PFSK-1 (cell line): Measurements from ENCODE around the gene PALLD.
A peak's percentile ranks its signal among the peaks of the same experiment; 100 is the strongest.

ENCODE experiments used
- FOXP2 ChIP-seq: optimal IDR thresholded peaks from 2 replicates; pipeline ENCODE3; 2011; ENCODE audit warnings: borderline replicate concordance, control low read depth, inconsistent platforms; ENCODE audit not compliant: insufficient read depth; ENCODE audit errors: extremely low read length, extremely low read depth
- POLR2AphosphoS5 ChIP-seq: IDR thresholded peaks from 2 replicates; pipeline ENCODE4 v1.6.1; 2012; ENCODE audit warnings: low read depth, mild to moderate bottlenecking, control low read depth, low read length, moderate library complexity
- REST ChIP-seq, 2 experiments: IDR thresholded peaks; 2 replicates each; pipeline versions ENCODE4 v1.6.1 to v1.8.0; 2011 to 2012; ENCODE audit warnings: low read depth in 2 of 2, low read length in 2 of 2, control low read depth in 1 of 2, inconsistent platforms in 1 of 2, mild to moderate bottlenecking in 1 of 2, moderate library complexity in 1 of 2; ENCODE audit not compliant: insufficient read depth in 1 of 2
- SIN3A ChIP-seq: IDR thresholded peaks from 2 replicates; pipeline ENCODE4 v1.6.1; 2012; ENCODE audit warnings: mild to moderate bottlenecking, low read length, moderate library complexity, borderline replicate concordance; ENCODE audit not compliant: insufficient read depth
- TAF1 ChIP-seq: IDR thresholded peaks from 2 replicates; pipeline ENCODE4 v1.6.1; 2012; ENCODE audit warnings: low read length, control low read depth, borderline replicate concordance; ENCODE audit not compliant: insufficient read depth

The PALLD gene

GRCh38 chr4:168795346-168795745 is 298.5 kb downstream of the PALLD start:
- no peak for TF ChIP-seq REST (IDR thresholded peaks at IDR 0.05; ENCODE audit: insufficient read depth in 1 of 2, low read depth in 2 of 2, low read length in 2 of 2)
- TF ChIP-seq POLR2AphosphoS5: no peak
- no peak for TF ChIP-seq TAF1
- TF ChIP-seq SIN3A: no peak
- no peak for TF ChIP-seq FOXP2

GRCh38 chr4:168796362-168797106 is 299.7 kb downstream of the PALLD start:
- TF ChIP-seq POLR2AphosphoS5: no peak
- TF ChIP-seq SIN3A: no peak
- TF ChIP-seq FOXP2: no peak
- TF ChIP-seq TAF1: no peak

- TF ChIP-seq TAF1 (peak; percentile 39; the same call in 1 of the 2 replicates), SIN3A (peak; percentile 86; the same call in 1 of the 2 replicates), FOXP2 (no peak), REST (IDR thresholded peaks at IDR 0.05; ENCODE audit: insufficient read depth in 1 of 2, low read depth in 2 of 2, low read length in 2 of 2) (no peak), POLR2AphosphoS5 (no peak; the same call in 1 of the 2 replicates)
Observed at GRCh38 chr4:168797194-168797593, 300.3 kb downstream of the PALLD start.

GRCh38 chr4:168797738-168798375 is 301.0 kb downstream of the PALLD start:
- TF ChIP-seq SIN3A (no peak), REST (IDR thresholded peaks at IDR 0.05; ENCODE audit: insufficient read depth in 1 of 2, low read depth in 2 of 2, low read length in 2 of 2) (no peak), POLR2AphosphoS5 (no peak), FOXP2 (no peak), TAF1 (no peak)

GRCh38 chr4:168800926-168801325 is 304.1 kb downstream of the PALLD start:
- TF ChIP-seq POLR2AphosphoS5 (no peak), SIN3A (no peak), REST (IDR thresholded peaks at IDR 0.05; ENCODE audit: insufficient read depth in 1 of 2, low read depth in 2 of 2, low read length in 2 of 2) (no peak), FOXP2 (no peak), TAF1 (no peak)
